ENCODE measurements around the gene PXDN. TPM values are rescaled to one million over a fixed set of nuclear protein-coding genes. Genes with fewer than 3 reads are reported as not detected.
"Not testable (repeated sequence)": the region's sequence is repeated elsewhere in the genome, so short reads cannot be mapped to it uniquely, and the experiment has no call there.

The PXDN gene
- total and polyA plus RNA-seq, 9 donors: 95.4 to 273 (median 193) TPM

- not testable (repeated sequence) for H3K36me3 ChIP-seq (ENCODE audit: control insufficient read depth, insufficient read depth, low read length); H3K27ac ChIP-seq (ENCODE audit: low read length); H3K27me3 ChIP-seq (ENCODE audit: control insufficient read depth, insufficient read depth, low read length); DNase-seq; H3K4me3 ChIP-seq (ENCODE audit: low read length); H3K9me3 ChIP-seq (replicated peaks; ENCODE audit: control insufficient read depth, low read depth, low read length)
- no CpG with 5 or more reads among the region's 2 CpGs for WGBS (ENCODE audit: insufficient coverage)
- H3K4me1 ChIP-seq (ENCODE audit: control insufficient read depth, insufficient read depth, low read length): peaks cover 47% of the 10 kb centered on the region
Measured at GRCh38 chr2:1724351-1724750, 20.0 kb downstream of the PXDN start.

GRCh38 chr2:1723397-1724042 lies 20.8 kb downstream of the PXDN start:
- WGBS (ENCODE audit: insufficient coverage): 95% methylated on average over 1 of the region's 4 CpGs
- H3K27me3 ChIP-seq (ENCODE audit: control insufficient read depth, insufficient read depth, low read length): no peaks in the 10 kb centered on the region
- peak overlapping the region; percentile 5 for H3K27ac ChIP-seq (ENCODE audit: low read length)
- H3K9me3 ChIP-seq (replicated peaks; ENCODE audit: control insufficient read depth, low read depth, low read length): no peaks in the 10 kb centered on the region
- DNase-seq: no peak
- no peaks in the 10 kb centered on the region for H3K36me3 ChIP-seq (ENCODE audit: control insufficient read depth, insufficient read depth, low read length)
- H3K4me3 ChIP-seq (ENCODE audit: low read length): no peak overlapping the region
- H3K4me1 ChIP-seq (ENCODE audit: control insufficient read depth, insufficient read depth, low read length): peaks cover 43% of the 10 kb centered on the region

- WGBS (ENCODE audit: insufficient coverage): 86% methylated on average over 2 of the region's 3 CpGs
Measured at GRCh38 chr2:1722692-1723091, 21.6 kb downstream of the PXDN start.

GRCh38 chr2:1721706-1722646 lies 22.3 kb downstream of the PXDN start:
- Histone ChIP-seq H3K4me3 (ENCODE audit: low read length) (no peak overlapping the region), H3K27ac (ENCODE audit: low read length) (peak overlapping the region; percentile 89), H3K4me1 (ENCODE audit: control insufficient read depth, insufficient read depth, low read length) (peaks cover 39% of the 10 kb centered on the region), H3K36me3 (ENCODE audit: control insufficient read depth, insufficient read depth, low read length) (no peaks in the 10 kb centered on the region), H3K27me3 (ENCODE audit: control insufficient read depth, insufficient read depth, low read length) (no peaks in the 10 kb centered on the region), H3K9me3 (replicated peaks; ENCODE audit: control insufficient read depth, low read depth, low read length) (no peaks in the 10 kb centered on the region)
- DNase-seq: peak; percentile 67
- 55% methylated on average over 8 of the region's 16 CpGs for WGBS (ENCODE audit: insufficient coverage)

More at GRCh38 chr2:1722692-1723091, 21.6 kb downstream of the PXDN start:
- no peak for DNase-seq
- Histone ChIP-seq H3K27me3 (ENCODE audit: control insufficient read depth, insufficient read depth, low read length) (no peaks in the 10 kb centered on the region), H3K4me3 (ENCODE audit: low read length) (no peak overlapping the region), H3K9me3 (replicated peaks; ENCODE audit: control insufficient read depth, low read depth, low read length) (no peaks in the 10 kb centered on the region), H3K4me1 (ENCODE audit: control insufficient read depth, insufficient read depth, low read length) (peaks cover 39% of the 10 kb centered on the region), H3K27ac (ENCODE audit: low read length) (peak overlapping the region; percentile 89), H3K36me3 (ENCODE audit: control insufficient read depth, insufficient read depth, low read length) (no peaks in the 10 kb centered on the region)

GRCh38 chr2:1718339-1719220 lies 25.7 kb downstream of the PXDN start:
- H3K4me1 ChIP-seq (ENCODE audit: control insufficient read depth, insufficient read depth, low read length): peaks cover 69% of the 10 kb centered on the region
- peak overlapping the region; percentile 6 for H3K27ac ChIP-seq (ENCODE audit: low read length)
- DNase-seq: no peak

GRCh38 chr2:1717113-1717512 lies 27.2 kb downstream of the PXDN start:
- Histone ChIP-seq H3K4me3 (ENCODE audit: low read length) (no peak overlapping the region), H3K36me3 (ENCODE audit: control insufficient read depth, insufficient read depth, low read length) (no peaks in the 10 kb centered on the region), H3K27me3 (ENCODE audit: control insufficient read depth, insufficient read depth, low read length) (no peaks in the 10 kb centered on the region), H3K9me3 (replicated peaks; ENCODE audit: control insufficient read depth, low read depth, low read length) (no peaks in the 10 kb centered on the region), H3K4me1 (ENCODE audit: control insufficient read depth, insufficient read depth, low read length) (peaks cover 78% of the 10 kb centered on the region), H3K27ac (ENCODE audit: low read length) (peak overlapping the region; percentile 91)
- WGBS (ENCODE audit: insufficient coverage): 57% methylated on average over 6 of the region's 9 CpGs
- DNase-seq: peak; percentile 79

More at GRCh38 chr2:1718339-1719220, 25.7 kb downstream of the PXDN start:
- Histone ChIP-seq H3K36me3 (ENCODE audit: control insufficient read depth, insufficient read depth, low read length) (no peaks in the 10 kb centered on the region), H3K9me3 (replicated peaks; ENCODE audit: control insufficient read depth, low read depth, low read length) (no peaks in the 10 kb centered on the region), H3K27me3 (ENCODE audit: control insufficient read depth, insufficient read depth, low read length) (no peaks in the 10 kb centered on the region), H3K4me3 (ENCODE audit: low read length) (no peak overlapping the region)
- WGBS (ENCODE audit: insufficient coverage): 98% methylated on average over 21 of the region's 23 CpGs

GRCh38 chr2:1716441-1716840 lies 27.9 kb downstream of the PXDN start:
- DNase-seq: no peak

GRCh38 chr2:1716014-1716305 lies 28.4 kb downstream of the PXDN start:
- not testable (repeated sequence) for H3K9me3 ChIP-seq (replicated peaks; ENCODE audit: control insufficient read depth, low read depth, low read length); H3K36me3 ChIP-seq (ENCODE audit: control insufficient read depth, insufficient read depth, low read length); H3K27me3 ChIP-seq (ENCODE audit: control insufficient read depth, insufficient read depth, low read length); H3K4me3 ChIP-seq (ENCODE audit: low read length); DNase-seq
- Histone ChIP-seq H3K4me1 (ENCODE audit: control insufficient read depth, insufficient read depth, low read length) (peaks cover 73% of the 10 kb centered on the region), H3K27ac (ENCODE audit: low read length) (peak overlapping the region; percentile 91)
- WGBS (ENCODE audit: insufficient coverage): 67% methylated on average over 1 of the region's 2 CpGs

More at GRCh38 chr2:1716441-1716840, 27.9 kb downstream of the PXDN start:
- H3K27me3 ChIP-seq (ENCODE audit: control insufficient read depth, insufficient read depth, low read length): no peaks in the 10 kb centered on the region
- H3K36me3 ChIP-seq (ENCODE audit: control insufficient read depth, insufficient read depth, low read length): no peaks in the 10 kb centered on the region
- H3K27ac ChIP-seq (ENCODE audit: low read length): peak overlapping the region; percentile 91
- no peak overlapping the region for H3K4me3 ChIP-seq (ENCODE audit: low read length)
- H3K9me3 ChIP-seq (replicated peaks; ENCODE audit: control insufficient read depth, low read depth, low read length): no peaks in the 10 kb centered on the region
- H3K4me1 ChIP-seq (ENCODE audit: control insufficient read depth, insufficient read depth, low read length): peaks cover 77% of the 10 kb centered on the region
- 86% methylated on average over 7 of the region's 9 CpGs for WGBS (ENCODE audit: insufficient coverage)

GRCh38 chr2:1715184-1716013 lies 28.9 kb downstream of the PXDN start:
- peak; percentile 90 for DNase-seq
- Histone ChIP-seq H3K27me3 (ENCODE audit: control insufficient read depth, insufficient read depth, low read length) (no peaks in the 10 kb centered on the region), H3K4me1 (ENCODE audit: control insufficient read depth, insufficient read depth, low read length) (peaks cover 68% of the 10 kb centered on the region), H3K36me3 (ENCODE audit: control insufficient read depth, insufficient read depth, low read length) (no peaks in the 10 kb centered on the region), H3K9me3 (replicated peaks; ENCODE audit: control insufficient read depth, low read depth, low read length) (no peaks in the 10 kb centered on the region), H3K27ac (ENCODE audit: low read length) (peak overlapping the region; percentile 91), H3K4me3 (ENCODE audit: low read length) (no peak overlapping the region)
- 24% methylated on average over 17 of the region's 22 CpGs for WGBS (ENCODE audit: insufficient coverage)

All from muscle of leg (tissue), 11 donors.